SH-SY5Y (cell line): Measurements from ENCODE around the gene ENTREP3.

Experiments used
- GATA2 ChIP-seq: IDR thresholded peaks from 2 replicates; pipeline ENCODE4 v1.6.1; 2011; ENCODE audit warnings: mild to moderate bottlenecking, low read depth, low read length
- GATA3 ChIP-seq: IDR thresholded peaks from 2 replicates; pipeline ENCODE4 v1.6.1; 2011; ENCODE audit warnings: low read depth, mild to moderate bottlenecking, low read length, moderate library complexity

ENTREP3 gene

DNA sequence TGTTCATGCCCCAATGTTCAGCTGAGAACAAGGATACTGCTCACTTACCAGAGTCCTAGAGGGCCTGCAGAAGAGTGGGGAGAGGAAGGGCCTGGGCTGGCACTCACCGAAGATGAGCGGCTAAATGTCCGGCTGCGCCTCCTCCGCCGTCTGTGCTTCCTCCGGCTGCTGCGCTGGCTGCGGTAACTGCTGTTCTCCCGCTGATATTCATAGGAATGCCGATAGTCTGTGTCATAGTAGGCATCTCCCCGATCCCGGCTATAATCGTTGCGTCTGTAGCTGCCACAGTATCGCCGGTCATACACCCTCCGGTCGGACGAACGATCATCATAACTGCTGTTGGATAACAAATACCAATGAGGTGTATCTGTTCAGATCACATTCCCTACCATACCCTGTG, 14.1 kb upstream of the ENTREP3 start:
- TF ChIP-seq GATA2 (no peak), GATA3 (no peak)

- TF ChIP-seq GATA2 (no peak), GATA3 (no peak)
Observed at GRCh38 chr1:155268630-155269029, 13.3 kb upstream of the ENTREP3 start.

- TF ChIP-seq GATA2 (no peak), GATA3 (no peak)
Observed at GRCh38 chr1:155267373-155267772, 12.1 kb upstream of the ENTREP3 start.

- TF ChIP-seq GATA3 = no peak
Observed at GRCh38 chr1:155266553-155266952, 11.3 kb upstream of the ENTREP3 start.

- TF ChIP-seq GATA3 (no peak), GATA2 (no peak)
Observed at GRCh38 chr1:155263067-155263466, 7.8 kb upstream of the ENTREP3 start.

DNA sequence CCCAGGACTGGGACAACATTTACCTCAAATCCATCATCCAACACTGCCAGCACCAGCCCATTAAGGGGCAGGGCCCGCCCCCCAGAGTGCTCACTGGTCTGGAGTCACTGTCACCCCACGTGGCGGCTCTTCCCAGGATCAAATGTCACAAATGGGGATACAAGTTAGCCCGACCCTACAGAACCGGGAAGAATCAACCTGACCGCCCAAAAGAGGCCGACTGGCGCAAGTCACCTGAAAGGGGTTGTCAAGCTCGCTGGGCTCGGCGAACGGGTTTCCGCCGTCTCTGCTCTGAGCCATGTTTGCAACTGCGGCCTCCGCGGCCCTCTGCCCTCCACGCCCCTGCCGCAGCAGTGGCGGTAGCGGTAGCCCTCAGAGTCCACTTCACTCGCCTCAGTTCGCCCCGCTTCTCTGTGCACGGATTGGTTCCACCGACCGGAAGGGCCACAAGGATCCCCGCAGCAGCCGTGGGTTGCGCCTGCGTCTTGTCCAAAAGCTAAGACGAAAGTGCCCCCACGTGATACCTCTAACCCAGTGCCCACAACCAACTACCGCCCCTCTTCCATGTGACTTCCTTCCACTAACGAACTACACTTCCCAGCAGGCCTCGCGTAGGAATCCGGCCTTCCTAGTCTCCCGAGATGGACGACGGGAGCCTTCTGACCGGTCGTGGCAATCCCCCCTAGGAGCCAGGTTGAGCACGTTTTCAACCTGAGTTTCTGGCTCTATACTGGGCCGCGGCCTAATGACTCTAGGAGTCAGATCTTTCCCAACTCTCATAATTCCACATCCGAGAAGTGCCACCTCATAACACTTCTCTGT, 6.8 kb upstream of the ENTREP3 start, which contains the start of gene SCAMP3:
Gene SCAMP3, minus strand, starts transcription at position 509 of the 822 bp plus-strand sequence. Its CDS starts 209 bp downstream, at position 300.
- no peak for TF ChIP-seq GATA3
- TF ChIP-seq GATA2 = no peak

- TF ChIP-seq GATA2 (no peak), GATA3 (no peak)
Observed at GRCh38 chr1:155261493-155261851, 6.2 kb upstream of the ENTREP3 start.

- TF ChIP-seq GATA2 (no peak), GATA3 (no peak)
Observed at GRCh38 chr1:155260276-155260675, 5.0 kb upstream of the ENTREP3 start.

DNA sequence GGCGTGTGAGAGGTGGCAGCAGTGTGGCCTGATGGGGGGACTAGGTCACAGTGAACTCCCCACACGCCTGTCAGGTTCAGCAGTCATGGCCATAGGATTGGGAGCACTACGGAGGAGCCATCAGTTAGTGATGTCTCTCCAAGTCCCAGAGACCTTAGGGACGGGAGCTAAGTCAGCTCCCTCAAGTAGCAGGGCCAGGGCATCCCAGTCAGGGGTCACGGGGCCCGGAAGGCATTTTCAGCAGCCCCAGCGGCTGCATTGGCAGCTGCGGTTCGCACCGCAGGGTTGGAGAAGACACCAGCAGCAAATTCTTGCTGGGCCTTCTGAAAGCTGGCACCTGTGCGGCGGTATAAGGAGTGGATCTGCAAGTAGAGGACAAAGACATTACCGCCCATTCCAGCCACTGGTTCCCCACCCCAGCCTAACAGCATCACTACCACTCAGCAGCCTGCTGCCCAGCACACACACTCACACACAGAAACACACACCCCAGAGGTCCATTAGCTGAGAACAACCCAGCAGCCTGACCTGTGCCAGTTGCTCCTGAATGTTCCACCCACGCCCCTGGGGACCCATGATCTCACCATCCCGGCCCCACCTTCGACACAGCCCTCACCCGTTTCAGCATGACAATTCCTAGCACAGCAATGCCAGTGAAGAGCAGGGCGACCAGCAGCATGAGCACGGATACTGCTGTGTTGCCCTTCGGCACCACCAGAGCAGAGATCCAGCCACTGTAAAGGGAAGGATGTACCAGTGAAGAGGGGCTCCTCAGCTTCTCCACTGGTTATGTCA, 972 bp upstream of the ENTREP3 start:
- TF ChIP-seq GATA3 = no peak
- TF ChIP-seq GATA2 = no peak

- TF ChIP-seq GATA3 (no peak), GATA2 (no peak)
Observed at GRCh38 chr1:155254714-155255242, 505 bp downstream of the ENTREP3 start.

DNA sequence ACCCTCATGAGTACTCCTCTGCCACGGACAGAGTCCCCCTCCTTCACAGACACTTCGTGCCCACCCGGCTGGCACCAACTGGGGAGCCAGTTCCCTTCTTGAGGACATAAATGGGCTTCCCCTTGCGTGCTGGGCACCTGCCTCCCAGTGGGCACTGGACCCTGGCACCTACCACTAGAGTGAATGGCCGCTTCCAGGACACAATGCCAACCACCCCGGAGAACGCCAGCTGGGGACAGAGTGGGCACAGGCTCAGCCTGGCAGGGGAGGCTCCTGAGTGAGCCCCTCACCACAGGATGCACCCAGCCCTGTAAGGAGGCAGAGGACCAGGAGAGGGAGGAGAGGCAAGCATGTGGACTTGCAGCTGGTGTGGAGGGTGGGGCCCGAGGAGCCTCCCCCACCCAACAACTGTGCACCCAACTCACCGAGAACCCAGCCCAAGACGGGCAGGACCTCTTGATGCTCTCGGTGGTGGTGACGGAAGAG, 1.0 kb downstream of the ENTREP3 start:
- TF ChIP-seq GATA3 (no peak), GATA2 (no peak)

GRCh38 chr1:155253797-155254196, 1.5 kb downstream of the ENTREP3 start:
- TF ChIP-seq GATA2 (no peak), GATA3 (no peak)

- TF ChIP-seq GATA2 (peak; percentile 76; the same call in 1 of the 2 replicates), GATA3 (no peak)
Observed at GRCh38 chr1:155253208-155253607, 2.1 kb downstream of the ENTREP3 start.

DNA sequence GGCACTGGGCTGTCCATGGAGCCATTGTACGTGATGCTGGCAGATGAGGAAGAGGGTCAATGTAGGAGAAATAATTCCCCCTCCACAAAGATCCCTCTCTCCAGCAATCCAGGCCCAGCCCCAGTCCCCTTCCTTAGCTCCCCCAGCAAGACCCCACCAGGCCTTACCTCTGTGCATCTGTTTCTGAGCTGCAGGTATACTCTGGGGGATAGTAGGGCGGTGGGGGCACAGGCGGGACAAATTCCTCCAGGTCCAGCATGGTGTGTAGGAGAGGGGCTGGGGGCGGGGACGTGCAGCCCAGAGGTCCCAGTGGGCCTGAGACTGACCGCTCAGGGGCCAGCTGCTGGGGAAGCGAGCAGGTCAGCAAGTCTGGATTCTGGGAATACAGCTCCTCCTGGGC, 3.7 kb downstream of the ENTREP3 start:
- TF ChIP-seq GATA2 (no peak), GATA3 (no peak)
